OCI-LY1 (cell line): ENCODE measurements around the gene ZNF821.

Experiments
- H2AFZ ChIP-seq: fragments of 200-600 bp; sonication (generic), shearing (Covaris generic); 2 replicates; pipeline ENCODE4 v1.6.0; 2014; ENCODE audit warnings: antibody characterized with exemption, mild to moderate bottlenecking, low read length
- H3F3A ChIP-seq: fragments of 200-600 bp; sonication (generic), shearing (Covaris generic); 2 replicates; pipeline ENCODE4 v1.6.0; 2014; ENCODE audit warnings: mild to moderate bottlenecking, antibody characterized with exemption, low read length, moderate library complexity; ENCODE audit not compliant: insufficient read depth
- H3K27ac ChIP-seq: fragments of 200-600 bp; sonication (generic); 2 replicates; pipeline ENCODE4 v1.5.1; 2014; ENCODE audit warnings: low read length, mixed run types, mild to moderate bottlenecking, low read depth; ENCODE audit not compliant: poor library complexity, severe bottlenecking
- H3K27me3 ChIP-seq: fragments of 200-600 bp; sonication (generic); 2 replicates; pipeline ENCODE4 v1.6.0; 2014; ENCODE audit warnings: antibody characterized with exemption, mild to moderate bottlenecking, low read length, moderate library complexity; ENCODE audit not compliant: insufficient read depth
- H3K36me3 ChIP-seq: fragments of 200-600 bp; sonication (generic); 2 replicates; pipeline ENCODE4 v1.6.1; 2014; ENCODE audit warnings: mild to moderate bottlenecking, antibody characterized with exemption, low read length, moderate library complexity, mixed read lengths; ENCODE audit not compliant: insufficient read depth
- H3K4me1 ChIP-seq: fragments of 200-600 bp; sonication (generic); 2 replicates; pipeline ENCODE4 v1.5.1; 2014; ENCODE audit warnings: mild to moderate bottlenecking, low read length, moderate library complexity; ENCODE audit not compliant: insufficient read depth, severe bottlenecking
- H3K4me2 ChIP-seq: fragments of 200-600 bp; sonication (generic), shearing (Covaris generic); 2 replicates; pipeline ENCODE4 v1.6.1; 2014; ENCODE audit warnings: low read length
- H3K4me3 ChIP-seq: fragments of 200-600 bp; sonication (generic); 2 replicates; pipeline ENCODE4 v1.5.1; 2014; ENCODE audit warnings: low read length, low read depth, mild to moderate bottlenecking, mixed read lengths; ENCODE audit not compliant: poor library complexity, severe bottlenecking
- H3K79me2 ChIP-seq: fragments of 200-600 bp; shearing (Covaris generic); 2 replicates; pipeline ENCODE4 v1.6.1; 2016; ENCODE audit warnings: mixed run types, low read length, mixed read lengths; ENCODE audit not compliant: insufficient read depth
- H3K9ac ChIP-seq: fragments of 200-600 bp; sonication (generic), shearing (Covaris generic); 2 replicates; pipeline ENCODE4 v1.6.1; 2014; ENCODE audit warnings: mild to moderate bottlenecking, low read length, mixed read lengths
- H3K9me2 ChIP-seq: fragments of 200-600 bp; sonication (generic), shearing (Covaris generic); 2 replicates; pipeline ENCODE4 v1.6.1; 2014; ENCODE audit warnings: low read depth, mild to moderate bottlenecking, low read length, mixed read lengths
- H3K9me3 ChIP-seq: fragments of 200-600 bp; shearing (Covaris generic); 2 replicates; pipeline ENCODE4 v1.6.1; 2014; ENCODE audit warnings: low read length, mixed read lengths
- H4K20me1 ChIP-seq: fragments of 200-600 bp; sonication (generic), shearing (Covaris generic); 2 replicates; pipeline ENCODE4 v1.6.0; 2016; ENCODE audit warnings: mild to moderate bottlenecking, low read length; ENCODE audit not compliant: insufficient read depth
- CTCF ChIP-seq: fragments of 200-600 bp; sonication (generic), shearing (Covaris generic); IDR thresholded peaks from 2 replicates; pipeline ENCODE4 v1.5.1; 2017; ENCODE audit warnings: mild to moderate bottlenecking, antibody characterized with exemption, low read length, moderate library complexity, mixed read lengths
- EZH2 ChIP-seq: fragments of 200-600 bp; sonication (generic), shearing (Covaris generic); IDR thresholded peaks from 2 replicates; pipeline ENCODE4 v1.8.0; 2017; ENCODE audit warnings: borderline replicate concordance, mixed run types, mild to moderate bottlenecking, antibody characterized with exemption, low read length, moderate library complexity, mixed read lengths

The ZNF821 gene

GRCh38 chr16:71854369-71854948, 29.5 kb downstream of the ZNF821 start:
- TF ChIP-seq EZH2: no peak
- no peak for TF ChIP-seq CTCF
- Histone ChIP-seq H3F3A (no peaks in the 10 kb centered on the region), H3K36me3 (peaks cover 57% of the 10 kb centered on the region), H3K9me3 (no peaks in the 10 kb centered on the region), H3K9me2 (no peaks in the 10 kb centered on the region), H3K27ac (no peak overlapping the region), H2AFZ (no peak overlapping the region), H3K4me1 (peaks cover 17% of the 10 kb centered on the region), H4K20me1 (no peaks in the 10 kb centered on the region), H3K79me2 (no peaks in the 10 kb centered on the region), H3K9ac (no peak overlapping the region), H3K4me3 (no peak overlapping the region), H3K27me3 (no peaks in the 10 kb centered on the region), H3K4me2 (no peak overlapping the region)

- TF ChIP-seq EZH2: no peak
- no peak for TF ChIP-seq CTCF
- H4K20me1 ChIP-seq: no peaks in the 10 kb centered on the region
- no peak overlapping the region for H3K9ac ChIP-seq
- peak overlapping the region; percentile 31; the same call in 1 of the 2 replicates for H3K4me2 ChIP-seq
- H3K9me2 ChIP-seq: no peaks in the 10 kb centered on the region
- no peak overlapping the region for H2AFZ ChIP-seq
- peaks cover 17% of the 10 kb centered on the region for H3K4me1 ChIP-seq
- H3F3A ChIP-seq: no peaks in the 10 kb centered on the region
- no peaks in the 10 kb centered on the region for H3K9me3 ChIP-seq
- H3K79me2 ChIP-seq: no peaks in the 10 kb centered on the region
- no peak overlapping the region for H3K4me3 ChIP-seq
- peaks cover 58% of the 10 kb centered on the region for H3K36me3 ChIP-seq
- H3K27ac ChIP-seq: peak overlapping the region; percentile 37
- no peaks in the 10 kb centered on the region for H3K27me3 ChIP-seq
These were observed 30.6 kb downstream of the ZNF821 start for GRCh38 chr16:71853413-71853812.

GRCh38 chr16:71852561-71852960, 31.4 kb downstream of the ZNF821 start:
- no peak overlapping the region for H2AFZ ChIP-seq
- H3K36me3 ChIP-seq: peaks cover 61% of the 10 kb centered on the region
- H3K79me2 ChIP-seq: peaks cover 1% of the 10 kb centered on the region; the same call in 1 of the 2 replicates
- no peaks in the 10 kb centered on the region for H3K9me2 ChIP-seq
- no peaks in the 10 kb centered on the region for H3K27me3 ChIP-seq
- no peak overlapping the region for H3K4me2 ChIP-seq
- no peak overlapping the region for H3K27ac ChIP-seq
- no peaks in the 10 kb centered on the region for H4K20me1 ChIP-seq
- TF ChIP-seq CTCF (no peak), EZH2 (no peak)
- H3K9me3 ChIP-seq: no peaks in the 10 kb centered on the region
- peaks cover 19% of the 10 kb centered on the region for H3K4me1 ChIP-seq
- H3K9ac ChIP-seq: no peak overlapping the region
- H3F3A ChIP-seq: no peaks in the 10 kb centered on the region
- no peak overlapping the region for H3K4me3 ChIP-seq
